ENCODE measurements around the gene OPTN.
"Not testable (repeated sequence)": the region's sequence is repeated elsewhere in the genome, so short reads cannot be mapped to it uniquely, and the experiment has no call there.

OPTN gene

DNA sequence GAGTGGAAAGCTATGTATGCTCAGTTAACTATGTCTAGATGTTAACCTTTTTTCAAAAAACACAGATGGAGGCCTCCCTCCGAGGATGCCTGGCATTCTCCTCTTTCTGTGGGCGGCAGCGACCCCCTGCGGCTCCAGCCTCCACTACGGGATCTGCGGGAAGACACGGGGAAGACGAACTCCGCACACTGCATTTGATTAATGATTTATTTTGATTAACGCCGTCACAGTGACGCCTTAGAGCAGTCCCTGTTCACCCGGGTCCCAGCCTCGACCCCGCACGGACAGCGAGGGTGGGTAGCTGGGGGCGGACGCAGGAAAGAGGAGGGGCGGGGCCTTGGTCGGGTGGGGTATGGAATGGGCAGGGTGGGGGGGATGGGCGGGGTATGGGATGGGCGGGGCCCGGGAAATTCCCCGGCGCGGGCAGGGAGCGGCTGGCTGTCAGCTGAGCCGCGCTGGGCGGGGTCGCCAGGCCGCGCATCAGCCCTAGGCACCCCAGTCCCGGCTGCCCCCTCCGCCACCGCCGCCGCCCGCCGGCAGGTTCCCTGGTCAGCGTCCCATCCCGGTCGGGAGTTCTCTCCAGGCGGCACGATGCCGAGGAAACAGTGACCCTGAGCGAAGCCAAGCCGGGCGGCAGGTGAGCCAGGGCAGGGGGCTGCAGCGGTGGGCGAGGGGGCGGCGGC lies at the start of gene OPTN:
TSS of gene OPTN (plus strand) at position 498 of the 683 bp plus-strand sequence. CDS start 8,960 bp downstream, outside the sequence.
- DNase-seq: peak; percentile 81

DNA sequence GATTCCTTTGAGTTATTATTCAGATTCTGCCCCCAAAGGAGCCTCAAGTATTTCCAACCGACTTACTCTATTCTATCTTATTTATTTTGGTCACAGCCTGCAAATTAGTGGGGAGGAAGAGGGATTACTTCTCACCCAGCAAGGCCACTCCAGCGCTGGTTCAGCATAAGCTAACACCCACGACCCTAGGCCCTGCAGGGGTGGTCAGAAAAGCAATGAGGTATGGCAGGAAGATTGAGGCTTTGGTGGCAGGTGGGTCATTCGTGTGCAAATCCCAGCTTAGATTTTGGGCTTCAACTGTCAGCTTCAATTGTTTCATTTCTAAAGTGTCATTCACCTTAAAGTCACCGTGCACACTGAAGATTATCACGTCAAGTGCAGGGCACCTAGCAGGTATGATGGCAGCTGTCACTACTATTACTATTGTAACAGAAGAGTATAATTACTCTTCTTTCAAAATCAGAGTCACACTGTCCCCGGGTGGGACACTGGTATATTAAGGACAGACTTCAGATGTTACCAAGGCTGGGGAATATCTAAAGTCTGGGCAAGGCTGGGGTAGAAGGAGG lies 48.8 kb upstream of the OPTN start:
- DNase-seq: no peak

DNA sequence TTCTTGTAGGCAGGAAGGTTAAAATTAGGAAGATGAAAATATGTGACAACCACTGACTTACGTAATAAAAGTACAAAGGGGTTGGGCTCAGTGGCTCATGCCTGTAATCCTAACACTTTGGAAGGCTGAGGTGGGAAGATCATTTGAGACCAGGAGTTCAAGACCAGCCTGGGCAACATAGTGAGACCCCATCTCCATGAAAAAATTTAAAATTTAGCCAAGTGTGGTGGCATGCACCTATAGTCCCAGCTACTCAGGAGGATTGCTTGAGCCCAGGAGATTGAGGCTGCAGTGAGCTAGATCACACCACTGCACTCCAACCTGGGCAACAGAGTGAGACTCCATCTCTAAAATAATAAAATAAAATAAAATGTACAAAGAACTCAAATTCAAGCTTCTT lies 46.8 kb upstream of the OPTN start:
- not testable (repeated sequence) for DNase-seq

DNA sequence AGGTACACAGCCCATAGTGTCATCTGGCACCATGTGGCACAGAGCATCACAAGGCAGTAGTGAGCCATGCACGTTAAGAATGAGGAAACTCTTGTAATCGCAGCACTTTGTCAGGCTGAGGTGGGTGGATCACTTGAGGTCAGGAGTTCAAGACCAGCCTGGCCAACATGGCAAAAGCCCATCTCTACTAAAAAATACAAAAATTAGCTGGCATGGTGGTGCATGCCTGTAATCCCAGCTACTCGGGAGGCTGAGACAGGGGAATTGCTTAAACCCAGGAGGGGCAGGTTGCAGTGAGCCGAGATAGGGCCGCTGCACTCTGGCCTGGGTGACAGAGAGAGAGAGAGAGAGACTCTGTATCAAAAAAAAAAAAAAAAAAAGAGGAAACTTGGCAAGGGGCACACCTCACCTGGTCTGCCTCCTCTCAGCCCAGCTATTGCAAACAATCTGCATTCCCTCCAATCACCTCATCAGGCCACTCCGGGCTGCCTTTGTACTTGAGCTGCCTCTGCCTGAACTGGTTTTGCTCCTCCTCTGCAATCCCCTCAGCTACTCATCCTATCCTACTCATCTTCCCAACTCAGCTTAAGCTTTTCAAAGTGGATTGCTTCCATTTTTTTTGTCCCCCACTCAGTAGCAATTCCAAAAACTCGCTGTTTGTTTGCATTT lies 46.0 kb upstream of the OPTN start:
- no peak for DNase-seq

- no peak for DNase-seq
Observed at GRCh38 chr10:13054844-13055243, 45.1 kb upstream of the OPTN start.

DNA sequence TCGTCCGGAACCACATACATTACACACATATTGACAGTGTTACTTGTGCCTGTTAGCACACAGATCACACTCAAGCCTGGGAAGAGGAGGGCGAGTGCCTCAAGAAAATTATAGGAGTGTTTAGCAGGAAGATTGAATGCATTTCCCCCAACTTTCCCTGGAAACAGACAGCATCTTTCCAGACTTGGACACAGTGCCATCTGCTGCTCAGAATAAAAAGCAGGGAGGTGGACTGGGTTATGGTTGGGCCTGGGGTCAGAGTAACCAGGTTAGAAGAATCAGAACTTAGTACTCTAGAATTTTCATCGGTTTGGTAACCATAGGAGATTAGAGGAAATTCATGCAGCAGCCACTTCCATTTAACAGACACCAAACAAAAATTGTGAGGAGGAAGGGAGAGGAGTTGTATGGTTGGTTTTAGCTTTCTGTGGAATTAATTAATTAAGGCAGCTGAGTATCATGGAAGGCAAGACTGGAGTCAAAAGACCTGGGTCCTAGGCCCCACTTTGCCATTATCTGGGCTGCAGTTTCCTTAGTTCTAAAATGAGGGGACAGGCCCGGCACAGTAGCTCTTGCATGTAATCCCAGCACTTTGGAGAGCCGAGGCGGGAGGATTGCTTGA lies 43.4 kb upstream of the OPTN start:
- peak; percentile 14 for DNase-seq

DNA sequence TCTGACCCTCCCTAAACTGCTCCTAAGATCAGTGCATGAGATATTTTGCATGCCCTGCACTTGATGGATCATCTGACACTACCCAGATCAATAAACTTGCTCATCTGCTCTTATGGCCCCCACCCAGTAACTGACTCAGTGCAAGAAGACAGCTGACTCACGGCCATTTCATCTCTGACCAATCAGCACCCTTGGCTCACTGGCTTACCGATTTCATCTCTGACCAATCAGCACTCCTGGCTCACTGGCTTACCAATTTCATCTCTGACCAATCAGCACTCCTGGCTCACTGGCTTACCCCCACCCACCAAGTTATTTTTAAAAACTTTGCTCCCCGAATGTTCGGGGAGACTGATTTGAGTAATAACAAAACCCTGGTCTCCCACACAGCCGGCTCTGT lies 37.2 kb upstream of the OPTN start:
- DNase-seq: no peak

GRCh38 chr10:13066527-13066926 lies 33.4 kb upstream of the OPTN start:
- DNase-seq: no peak

GRCh38 chr10:13067431-13067830 lies 32.5 kb upstream of the OPTN start:
- DNase-seq: no peak

DNA sequence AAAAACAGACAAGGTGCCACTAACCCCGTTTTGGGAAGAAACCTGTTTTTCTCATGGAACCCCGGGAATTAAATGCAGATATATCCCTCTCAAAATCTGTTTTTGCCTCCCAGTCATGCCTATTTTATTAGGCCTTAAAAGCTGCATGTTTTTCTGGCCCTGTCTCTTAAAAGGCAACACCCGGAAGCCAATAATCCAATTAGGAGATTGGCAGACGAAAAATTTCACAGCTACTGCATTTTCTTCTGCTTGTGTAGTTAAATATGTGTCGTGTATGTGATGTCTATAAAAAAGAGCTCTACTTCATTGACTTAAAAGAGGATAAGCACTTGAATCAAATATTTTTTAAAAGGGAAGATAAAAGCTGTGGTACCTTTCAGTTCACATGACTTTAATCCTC lies 31.9 kb upstream of the OPTN start:
- DNase-seq: no peak

GRCh38 chr10:13068484-13068883 lies 31.5 kb upstream of the OPTN start:
- no peak for DNase-seq

DNA sequence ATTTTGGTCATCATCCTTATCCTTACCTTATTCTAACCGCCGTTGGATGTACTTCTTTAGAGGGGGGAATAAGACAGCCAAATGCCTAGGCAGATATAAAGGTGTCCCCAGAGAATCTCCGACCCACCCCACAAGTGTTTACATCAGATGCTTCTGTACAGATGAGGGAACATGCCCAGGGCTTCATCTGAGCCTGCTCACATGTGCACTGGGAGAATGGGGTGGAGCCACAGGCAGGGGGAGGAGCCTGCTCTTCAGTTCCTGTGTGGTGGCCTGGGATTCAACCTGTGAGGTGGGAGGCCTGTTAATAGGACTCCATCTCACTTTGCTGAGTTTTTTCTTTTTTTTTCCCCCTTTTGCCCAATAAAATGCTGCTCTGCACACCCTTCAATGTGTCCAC lies 27.6 kb upstream of the OPTN start:
- no peak for DNase-seq

DNA sequence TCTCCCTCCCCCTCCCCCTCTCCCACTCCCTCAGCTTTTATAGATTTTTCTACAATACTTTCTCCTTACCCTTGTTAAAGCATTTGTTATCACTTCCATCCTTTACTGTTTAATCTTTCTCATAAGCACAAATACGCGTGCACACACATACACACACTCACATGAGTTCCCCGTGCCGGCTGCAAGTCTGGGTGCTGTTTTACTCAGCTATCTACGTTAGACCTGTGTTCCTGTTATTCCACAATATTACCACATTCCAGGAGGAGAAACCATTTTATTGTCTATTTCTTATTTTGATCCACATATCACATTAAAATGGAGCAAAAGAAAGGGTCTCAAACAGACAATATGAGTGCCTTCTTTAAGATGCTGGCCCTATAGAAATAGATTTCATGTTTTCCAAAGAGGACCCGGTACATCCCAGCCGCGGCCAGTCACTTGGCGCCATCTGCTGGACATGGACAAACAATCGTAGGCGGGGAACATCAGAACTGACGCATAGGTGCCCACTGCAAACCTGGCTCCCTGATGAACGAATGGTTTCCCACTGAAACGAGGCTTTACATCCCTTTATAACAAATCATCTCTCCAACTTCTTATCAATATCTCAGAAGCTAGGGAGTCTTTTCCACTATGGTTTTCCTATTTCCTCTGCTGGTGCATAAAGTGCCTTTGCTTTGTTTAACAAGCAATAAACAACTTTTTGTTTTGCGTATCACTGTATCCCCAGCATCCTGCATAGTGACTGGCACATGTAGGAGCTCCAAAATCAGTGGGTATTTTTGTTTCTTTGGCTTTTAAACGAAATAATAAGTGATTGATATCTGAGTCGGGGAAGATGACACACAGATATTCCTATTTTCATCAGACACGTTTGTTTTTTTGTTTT lies 25.2 kb upstream of the OPTN start:
- DNase-seq: peak; percentile 59

DNA sequence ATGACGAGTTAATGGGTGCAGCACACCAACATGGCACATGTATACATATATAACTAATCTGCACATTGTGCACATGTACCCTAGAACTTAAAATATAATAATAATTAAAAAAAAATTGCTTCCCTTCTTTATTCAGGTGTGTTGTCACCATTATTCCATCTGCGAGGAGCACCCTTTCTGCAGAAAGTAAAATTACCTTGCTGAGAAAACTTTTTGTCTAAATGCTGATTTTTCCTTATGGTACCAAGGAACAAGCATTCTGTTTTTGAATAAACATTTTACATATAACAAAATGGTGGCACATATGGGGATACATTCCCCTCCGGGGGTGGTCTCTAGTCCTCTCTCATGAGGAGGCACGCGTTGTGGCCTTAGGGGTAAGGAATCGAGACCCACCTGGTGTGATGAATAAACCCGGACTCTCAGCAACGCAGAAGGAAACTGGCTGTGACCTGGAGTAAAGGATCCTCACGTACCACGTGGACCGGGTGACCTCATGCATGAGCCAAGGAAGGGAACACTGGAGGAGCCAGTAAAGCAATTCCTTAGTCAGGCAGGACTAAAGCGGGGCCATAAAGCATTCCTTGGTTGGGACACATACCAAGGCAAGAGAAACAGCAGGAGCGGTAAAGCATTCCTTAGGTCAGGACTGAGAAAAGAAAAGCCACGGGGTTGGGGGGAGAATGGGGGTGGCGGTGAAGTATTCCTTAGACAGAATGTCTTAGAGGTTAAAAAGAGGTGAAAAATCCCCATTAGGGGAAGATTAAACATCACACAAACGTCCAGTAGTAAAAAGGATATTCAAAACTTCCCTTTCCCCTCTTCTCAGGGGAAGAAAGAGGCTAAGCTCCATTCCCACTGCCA lies 20.8 kb upstream of the OPTN start:
- peak; percentile 39 for DNase-seq

GRCh38 chr10:13079776-13080050 lies 20.2 kb upstream of the OPTN start:
- no peak for DNase-seq

DNA sequence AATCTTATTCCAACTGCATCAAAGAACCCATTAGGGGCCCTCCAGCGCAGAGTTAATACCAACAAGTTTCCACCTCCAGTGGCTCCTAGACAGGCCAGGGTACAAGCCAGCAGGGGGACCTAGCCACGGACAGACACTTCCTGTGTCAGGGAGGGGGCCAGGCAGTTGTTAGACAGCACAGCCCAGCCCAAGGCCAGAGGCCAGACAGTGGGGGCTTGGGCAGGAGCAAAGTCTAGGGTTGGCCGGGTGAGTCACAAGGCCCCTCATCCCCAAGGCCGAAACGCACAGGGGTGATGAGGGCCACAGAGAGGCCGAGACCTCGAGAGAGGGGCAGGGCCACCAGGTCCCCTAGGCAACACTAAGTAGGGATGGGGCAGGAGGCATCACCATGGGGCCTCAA lies 19.3 kb upstream of the OPTN start:
- DNase-seq: no peak

GRCh38 chr10:13083700-13084099 lies 16.3 kb upstream of the OPTN start:
- DNase-seq: not testable (repeated sequence)

DNA sequence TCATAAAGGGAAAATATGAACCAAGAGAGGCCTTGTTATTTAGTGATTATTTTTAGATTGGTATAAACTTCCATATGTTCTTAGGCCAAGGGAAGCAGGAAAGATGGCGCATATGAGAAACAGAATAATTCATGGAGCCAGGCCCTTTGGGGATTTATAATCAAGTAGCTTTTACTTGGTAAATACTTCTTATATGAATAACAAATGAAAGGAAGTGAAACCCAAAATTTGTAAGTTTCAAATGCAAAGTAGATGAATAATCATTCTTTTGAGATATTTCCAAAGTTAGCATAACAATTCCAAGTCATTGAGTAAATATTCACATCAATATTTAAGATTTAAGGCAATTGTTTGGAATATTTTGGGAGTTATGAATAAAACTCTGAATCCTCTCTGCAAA lies 13.9 kb upstream of the OPTN start:
- peak; percentile 60 for DNase-seq

- DNase-seq: no peak
Observed at GRCh38 chr10:13087601-13087985, 12.4 kb upstream of the OPTN start.

DNA sequence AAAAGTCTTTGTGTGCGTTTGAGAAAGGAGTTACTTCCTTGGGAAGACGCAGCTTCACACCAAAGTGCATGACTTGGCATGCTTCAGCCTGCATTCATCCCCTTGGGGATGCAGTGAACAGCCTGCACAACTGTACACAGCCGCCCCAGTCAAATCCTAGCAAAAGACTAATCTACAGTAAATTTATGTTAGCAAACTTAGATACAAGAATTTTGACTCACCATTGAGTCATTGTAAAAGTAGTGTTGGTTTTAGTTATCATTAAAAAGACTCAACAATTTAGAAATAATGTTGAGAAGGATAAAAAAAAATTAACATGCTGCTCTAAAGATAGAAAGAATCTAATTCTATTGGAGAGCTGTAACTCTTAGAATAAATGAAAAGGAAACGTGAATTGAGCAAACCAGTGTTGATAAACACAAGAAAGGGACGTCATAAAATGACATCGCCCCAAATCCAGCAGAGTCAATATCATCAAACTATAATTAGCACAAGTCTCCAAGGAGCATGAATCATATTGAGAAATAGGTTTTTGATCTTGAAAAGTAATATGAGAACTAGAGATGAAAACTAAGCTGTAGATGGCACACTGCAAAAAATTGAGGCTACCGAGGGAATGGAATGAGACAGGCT lies 11.9 kb upstream of the OPTN start:
- DNase-seq: peak; percentile 90

GRCh38 chr10:13089345-13089744 lies 10.6 kb upstream of the OPTN start:
- DNase-seq: no peak

GRCh38 chr10:13090289-13090688 lies 9.7 kb upstream of the OPTN start:
- DNase-seq: no peak

Data from fibroblast of skin of right quadriceps (primary cell).